SH-SY5Y (cell line): ENCODE results near the gene SLC24A3.

Source experiments
- GATA2 ChIP-seq: IDR thresholded peaks from 2 replicates; pipeline ENCODE4 v1.6.1; 2011; ENCODE audit warnings: mild to moderate bottlenecking, low read depth, low read length
- GATA3 ChIP-seq: IDR thresholded peaks from 2 replicates; pipeline ENCODE4 v1.6.1; 2011; ENCODE audit warnings: low read depth, mild to moderate bottlenecking, low read length, moderate library complexity

DNA sequence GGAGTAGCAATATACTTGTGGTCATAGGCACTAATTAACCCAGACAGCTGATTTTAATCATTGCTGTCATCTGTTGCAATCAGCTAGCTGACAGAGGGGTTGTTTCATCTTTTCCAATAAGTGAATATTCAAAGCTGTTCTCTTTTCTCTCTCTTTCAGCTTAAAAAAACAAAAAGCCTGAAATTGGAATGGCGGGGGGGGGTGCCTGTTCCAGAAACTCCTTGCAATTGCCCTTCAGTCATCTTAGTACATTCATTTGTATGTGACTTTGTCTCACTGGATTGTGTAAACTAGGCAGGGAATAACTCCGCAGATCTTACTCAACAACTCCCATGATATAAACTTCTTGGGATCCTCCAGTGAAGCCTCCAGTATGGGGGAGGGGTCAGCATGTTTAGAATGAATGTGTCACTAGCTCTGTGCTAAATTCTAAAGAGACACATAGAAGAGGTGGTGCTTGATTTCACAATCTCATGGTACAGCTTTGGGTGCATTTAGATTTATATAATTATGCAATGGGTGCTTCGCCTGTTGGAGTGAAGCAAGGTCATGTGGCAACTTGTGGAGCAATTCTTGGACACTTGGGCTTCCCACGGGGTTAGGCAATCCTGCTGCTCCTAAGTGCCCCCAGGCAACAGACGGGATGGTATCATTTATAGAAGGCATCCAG is 40.1 kb downstream of the SLC24A3 start:
- TF ChIP-seq GATA2: no peak
- no peak for TF ChIP-seq GATA3
